Activated T-cell treated with anti-CD3 and anti-CD28 coated beads for 24 hours (primary cell): ENCODE data around the gene SLC9A8.
A peak's percentile ranks its signal among the peaks of the same experiment; 100 is the strongest.
"Not testable (repeated sequence)": the region's sequence is repeated elsewhere in the genome, so short reads cannot be mapped to it uniquely, and the experiment has no call there.

Source experiments
- DNase-seq: peaks from one replicate; pipeline ENCODE4 v3.0.0-alpha.2; 2020; ENCODE audit warnings: low read depth

Gene SLC9A8

DNA sequence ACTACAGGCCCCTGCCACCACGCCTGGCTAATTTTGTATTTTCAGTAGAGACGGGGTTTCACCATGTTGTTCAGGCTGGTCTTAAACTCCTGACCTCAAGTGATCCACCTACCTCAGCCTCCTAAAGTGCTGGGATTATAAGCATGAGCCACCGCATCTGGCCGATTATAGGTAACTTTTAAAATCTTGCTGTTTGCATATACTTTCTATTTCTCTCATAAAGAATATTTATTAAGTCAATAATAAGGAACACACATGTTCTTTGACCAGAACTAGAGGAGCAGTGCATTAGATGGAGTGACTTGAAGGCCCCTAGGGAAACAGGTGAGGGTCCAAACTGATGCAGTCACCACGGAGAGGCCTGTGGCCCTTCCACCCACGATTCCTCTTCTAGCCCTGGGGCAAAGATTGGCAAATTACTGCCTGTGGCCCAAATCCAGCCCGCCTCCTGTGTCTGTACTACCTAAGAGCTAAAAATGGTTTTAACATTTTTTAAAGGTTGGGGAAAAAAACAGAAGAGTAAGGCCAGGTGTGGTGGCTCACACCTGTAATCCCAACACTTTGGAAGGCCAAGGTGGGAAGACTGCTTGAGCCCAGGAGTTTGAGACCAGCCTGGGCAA is 83.0 kb downstream of the SLC9A8 start:
- not testable (repeated sequence) for DNase-seq

DNA sequence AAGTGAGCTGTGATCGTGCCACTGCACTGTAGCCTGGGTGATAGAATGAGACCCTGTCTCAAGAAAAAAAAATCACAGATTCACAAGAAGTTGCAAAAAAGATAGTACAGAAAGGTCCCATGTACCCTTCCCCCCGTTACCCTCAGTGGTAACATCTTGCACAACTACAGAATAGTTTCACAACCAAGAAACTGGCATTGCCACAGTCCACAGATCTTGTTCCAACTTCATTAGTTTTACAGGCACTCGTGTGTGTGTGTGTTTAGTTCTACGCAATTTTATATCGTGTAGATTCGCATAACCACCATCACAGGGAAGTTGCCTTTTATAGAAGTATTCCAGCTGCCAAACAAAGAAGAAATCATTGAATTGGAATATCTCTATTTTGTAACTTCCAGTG is 83.6 kb downstream of the SLC9A8 start:
- no peak for DNase-seq

DNA sequence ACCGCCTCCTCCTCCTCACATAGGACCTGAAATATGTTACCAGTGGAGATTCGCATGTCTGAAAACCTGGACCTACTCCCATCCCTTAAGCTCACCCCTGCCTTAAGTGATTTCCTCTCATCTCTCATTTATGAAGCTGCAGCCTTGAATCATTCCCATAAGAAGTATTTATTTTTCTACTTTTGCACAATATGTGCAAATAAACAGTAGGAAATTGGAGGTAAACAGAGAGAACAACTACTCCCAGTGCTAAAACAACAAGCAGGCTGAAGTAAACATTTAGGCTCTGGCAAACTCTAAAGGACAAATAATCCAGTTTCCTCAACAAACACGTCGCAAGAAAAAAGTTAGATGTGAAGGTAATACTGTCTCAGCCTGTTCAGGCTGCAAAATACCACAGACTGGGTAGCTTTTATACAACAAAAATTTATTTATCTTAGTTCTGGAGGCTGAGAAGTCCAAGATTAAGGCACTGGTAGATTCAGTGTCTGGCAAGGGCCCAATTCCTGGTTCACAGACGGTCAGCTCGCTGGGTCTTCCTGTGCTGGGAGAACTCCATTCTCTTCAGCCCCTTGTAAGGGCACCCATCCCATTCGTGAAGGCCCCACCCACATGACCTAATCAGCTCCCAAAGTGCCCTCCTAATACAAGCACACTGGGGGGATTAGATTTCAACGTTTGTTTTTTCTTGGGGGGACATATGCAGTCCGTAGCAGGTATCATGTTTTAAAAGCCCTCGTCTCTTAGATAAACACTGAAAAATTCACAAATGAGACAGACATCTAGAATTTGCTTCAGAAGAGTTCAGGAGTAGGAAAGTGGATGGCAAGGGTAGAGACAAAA is 87.1 kb downstream of the SLC9A8 start:
- DNase-seq = no peak

DNA sequence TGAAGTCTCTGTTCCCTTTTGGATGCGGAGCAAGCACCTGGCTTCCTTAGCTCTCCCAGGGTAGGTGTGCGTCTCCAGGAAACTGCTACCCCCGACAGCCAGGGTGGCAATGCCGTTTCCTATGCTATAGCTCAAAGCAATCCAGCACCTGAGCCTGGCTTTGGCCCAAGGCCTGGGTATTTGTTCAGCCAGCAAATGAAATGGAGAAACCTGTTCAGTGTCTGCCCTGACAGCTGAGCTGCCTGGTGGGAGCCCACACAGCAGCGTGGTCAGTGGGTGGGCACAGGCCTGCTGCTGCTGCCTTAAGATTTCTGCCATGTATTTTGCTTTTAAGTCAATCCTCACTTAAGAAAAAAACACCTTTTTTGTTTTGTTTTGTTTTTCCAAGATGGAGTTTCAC is 89.0 kb downstream of the SLC9A8 start:
- DNase-seq = no peak

DNA sequence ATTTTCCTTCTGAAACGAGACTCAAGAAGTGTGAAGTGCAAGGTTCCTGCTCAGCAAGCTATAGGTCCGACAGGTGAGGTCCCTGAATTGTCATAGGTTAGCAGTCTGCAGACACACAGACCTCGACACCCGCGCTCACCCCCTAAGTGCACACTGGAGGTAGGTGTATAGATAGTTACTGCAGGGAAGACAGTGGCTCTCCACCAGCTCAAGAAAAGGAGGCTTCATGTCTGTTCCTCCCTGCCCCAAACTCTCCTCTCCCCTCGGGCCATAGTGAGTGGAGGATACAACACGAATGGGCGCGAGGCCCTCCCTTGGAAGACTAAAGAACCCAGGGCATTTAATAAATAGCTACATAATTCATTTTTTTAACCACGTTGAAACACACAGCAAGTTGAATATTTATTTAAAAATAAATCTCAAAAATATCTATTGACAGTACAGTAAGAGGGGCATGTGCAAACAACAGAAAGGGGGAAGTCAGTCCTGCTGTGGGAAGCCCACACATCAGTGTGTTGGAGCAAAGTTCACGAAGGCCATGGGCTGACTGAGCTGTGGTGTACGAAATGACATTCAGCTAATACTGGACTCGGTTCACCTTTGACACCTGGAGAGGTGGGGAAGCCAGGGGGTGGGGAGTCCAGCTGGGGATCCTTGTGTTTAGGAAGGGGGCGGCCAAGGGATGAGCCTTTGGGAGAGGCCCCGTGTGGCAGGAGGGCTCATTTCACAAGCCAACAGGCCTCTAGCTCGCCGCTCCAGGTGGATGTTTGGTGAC is 92.0 kb downstream of the SLC9A8 start:
- DNase-seq = no peak

DNA sequence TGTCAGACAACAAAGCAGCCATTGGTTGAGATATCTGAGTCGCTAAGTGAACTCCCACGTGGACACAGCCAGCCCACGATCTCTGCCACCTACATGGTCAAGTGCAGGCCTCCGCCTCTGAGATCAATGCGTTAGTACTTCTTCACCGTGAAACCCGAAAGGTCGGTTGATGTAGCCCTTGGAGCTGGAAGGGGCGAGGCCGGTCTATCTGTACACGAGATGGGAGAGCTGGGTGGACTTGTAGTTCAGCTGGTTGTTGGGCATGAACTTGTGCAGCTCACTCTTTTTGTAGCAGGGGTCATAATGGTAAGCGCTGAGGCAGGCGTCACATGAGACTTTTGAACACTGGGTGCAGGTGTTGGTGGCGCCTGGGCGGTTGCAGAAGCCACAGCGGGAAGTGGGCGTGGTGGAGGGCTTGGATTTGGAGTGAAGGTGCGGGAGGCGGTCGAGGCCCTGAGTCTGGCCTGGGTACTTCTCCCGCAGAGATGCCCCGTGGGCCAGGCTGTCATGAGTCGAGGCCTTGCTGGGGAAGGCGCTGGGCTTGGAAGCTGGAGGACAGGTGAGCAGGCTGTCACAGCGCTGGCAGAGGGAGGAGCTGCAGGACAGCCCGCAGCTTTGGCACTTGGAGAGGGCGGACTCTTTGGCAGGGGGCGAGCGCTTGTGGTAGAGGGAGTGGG is 92.9 kb downstream of the SLC9A8 start:
- no peak for DNase-seq

DNA sequence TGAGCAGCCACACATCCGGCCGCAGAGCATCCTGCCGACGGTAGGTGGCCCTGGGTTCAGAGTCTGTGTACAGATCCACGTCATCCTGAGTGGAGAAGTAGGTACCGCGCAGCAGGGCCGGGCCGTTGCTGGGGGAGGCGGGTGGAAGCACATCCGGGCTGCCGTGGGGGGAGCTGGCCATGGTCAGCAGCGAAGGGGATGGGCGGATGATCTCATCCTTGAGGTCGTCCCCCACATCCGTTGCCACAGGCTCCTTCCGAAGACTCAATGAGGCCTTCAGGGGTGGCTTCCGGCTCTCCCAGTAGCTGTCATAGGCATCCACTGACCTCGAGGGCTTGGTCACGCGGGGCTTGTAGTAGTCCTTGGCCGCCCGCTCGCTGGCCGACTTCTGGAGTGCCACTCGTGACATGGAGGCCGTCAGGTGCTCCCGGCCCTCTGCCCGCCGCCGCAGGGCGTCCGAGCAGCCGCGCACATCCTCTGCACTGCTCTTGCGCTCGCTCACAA is 93.5 kb downstream of the SLC9A8 start:
- DNase-seq = no peak

DNA sequence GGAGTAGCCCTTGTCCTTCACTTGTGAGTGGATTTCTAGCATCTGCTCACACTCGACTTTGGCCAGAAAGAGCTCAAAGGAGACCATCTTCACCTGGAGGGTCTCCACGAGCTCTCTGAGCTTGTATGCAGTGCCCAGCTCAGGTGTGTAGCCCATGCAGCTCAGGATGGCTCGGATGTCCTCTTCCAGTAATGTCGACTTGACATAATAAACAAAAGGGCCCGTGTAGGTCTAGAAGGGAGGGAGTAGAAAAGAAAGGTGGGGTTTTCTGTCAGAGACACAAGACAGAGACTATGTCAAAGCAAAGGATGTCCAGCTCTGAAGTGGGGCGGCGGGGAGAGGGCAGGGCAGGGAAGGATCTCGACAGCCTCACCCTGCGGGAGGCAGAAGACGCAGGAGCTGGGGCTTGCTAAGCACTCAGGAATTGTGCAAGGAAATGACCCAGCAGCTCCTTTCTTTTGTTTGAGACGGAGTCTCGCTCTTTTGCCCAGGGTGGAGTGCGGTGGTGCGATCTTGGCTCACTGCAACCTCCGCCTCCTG is 94.1 kb downstream of the SLC9A8 start:
- no peak for DNase-seq

DNA sequence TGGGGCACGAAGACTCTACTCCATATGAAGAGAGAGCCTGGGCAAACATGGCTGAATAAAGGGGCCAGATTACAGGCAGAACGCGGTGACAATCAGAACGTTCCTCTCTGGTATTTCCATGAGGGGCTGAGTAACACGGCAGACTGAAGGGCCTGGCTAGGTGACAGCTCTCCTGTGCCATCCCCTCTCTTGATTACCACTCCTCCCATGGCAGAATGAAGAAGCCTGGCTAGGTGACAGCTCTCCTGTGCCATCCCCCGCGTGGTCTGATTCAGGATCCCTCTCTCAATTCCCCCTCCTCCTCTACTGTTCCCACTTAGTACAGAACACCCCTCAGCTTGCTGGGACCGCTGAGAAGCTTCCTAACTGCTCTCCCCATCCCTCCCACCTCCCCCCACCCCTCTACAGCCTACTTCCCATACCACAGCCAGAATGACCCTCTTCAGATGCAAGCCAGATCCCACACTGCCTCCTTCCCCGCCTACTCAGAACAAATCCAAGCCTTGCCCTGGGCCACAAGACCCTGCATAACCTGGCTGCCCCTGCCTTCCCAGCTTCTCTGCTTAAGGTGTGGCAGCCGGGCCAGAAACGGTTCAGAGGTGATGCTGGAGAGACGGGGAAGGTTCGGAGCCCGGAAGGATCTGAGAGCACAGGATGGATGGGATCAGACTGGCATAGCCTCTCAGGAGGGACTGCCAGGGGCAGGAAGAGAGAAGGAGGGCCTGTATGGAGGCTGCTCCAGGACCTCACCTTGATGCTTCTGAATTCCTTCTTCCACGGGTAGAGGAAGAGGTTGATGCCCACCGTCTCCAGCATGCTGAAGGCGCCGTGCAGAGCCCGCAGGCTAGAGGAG is 95.0 kb downstream of the SLC9A8 start:
- no peak for DNase-seq

DNA sequence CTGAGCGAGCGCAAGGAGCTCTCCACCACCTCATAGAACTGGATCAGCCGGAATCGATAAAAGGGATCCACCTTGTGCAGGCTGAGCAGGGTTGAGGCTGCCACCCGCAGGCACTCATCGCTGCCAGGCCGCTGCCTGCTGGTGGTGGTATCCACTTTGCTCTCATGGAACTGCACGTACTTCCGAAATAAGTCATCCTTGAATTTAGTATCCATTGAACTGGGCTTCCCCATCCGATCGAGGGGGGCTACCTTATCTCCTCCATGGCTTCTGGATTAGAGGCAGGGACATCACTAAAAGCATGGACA is 95.6 kb downstream of the SLC9A8 start:
- DNase-seq = no peak

DNA sequence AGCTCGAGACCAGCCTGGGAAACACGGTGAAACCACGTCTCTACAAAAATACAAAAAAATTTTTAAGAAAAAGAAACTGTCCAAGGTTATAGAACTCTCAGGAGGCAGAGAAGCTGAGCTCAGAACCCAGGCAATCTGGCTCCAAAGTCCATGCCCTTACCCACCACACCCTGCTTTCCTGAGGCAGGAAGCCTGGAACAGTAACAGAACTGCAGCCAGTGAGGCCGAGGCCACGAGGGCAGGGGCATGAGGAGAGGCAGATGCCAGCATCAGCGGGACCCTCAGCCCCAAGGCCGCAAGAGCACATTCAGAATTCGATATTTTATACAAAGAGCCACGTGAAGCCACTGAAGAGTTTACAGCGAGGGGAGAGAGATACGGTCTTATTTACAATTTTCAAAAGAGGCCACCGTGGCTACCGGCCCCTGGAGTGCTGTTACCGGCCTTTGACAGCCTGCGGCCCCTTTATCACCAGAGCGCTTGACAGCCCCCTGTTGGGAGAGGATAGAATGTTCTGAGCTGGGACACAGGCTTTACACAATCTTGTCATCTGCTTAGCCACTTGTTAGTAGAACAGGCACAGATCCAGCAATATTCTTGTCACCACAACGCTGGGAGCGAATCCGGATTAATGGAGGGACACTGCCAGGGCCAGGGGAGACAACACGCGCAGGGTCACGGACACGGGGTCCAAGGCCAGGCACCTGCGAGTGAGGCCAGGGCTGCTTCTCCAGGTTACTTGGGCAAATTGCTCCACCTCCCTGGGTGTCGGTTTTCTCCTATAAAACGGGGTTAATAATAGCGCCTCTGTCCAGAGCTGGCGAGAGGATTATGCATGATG is 97.1 kb downstream of the SLC9A8 start:
- DNase-seq = no peak

DNA sequence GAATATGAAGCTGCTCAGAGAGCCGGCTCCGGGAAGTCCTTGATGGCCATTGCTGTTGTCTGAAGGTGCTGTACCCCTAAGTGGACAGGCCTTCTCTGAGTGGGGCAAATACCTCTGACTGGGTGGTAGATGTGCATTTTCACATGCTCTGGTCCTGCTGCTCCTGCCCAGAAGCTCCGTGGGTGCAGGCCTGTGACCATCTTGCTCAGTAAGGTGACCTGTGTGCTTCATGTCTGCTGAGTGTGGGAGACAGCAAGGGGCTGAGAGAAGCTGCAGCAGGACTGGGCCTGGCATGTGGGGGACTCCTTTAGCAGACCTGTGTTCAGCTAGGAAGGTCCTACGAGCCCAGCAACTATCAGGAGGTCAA is 97.7 kb downstream of the SLC9A8 start:
- no peak for DNase-seq

DNA sequence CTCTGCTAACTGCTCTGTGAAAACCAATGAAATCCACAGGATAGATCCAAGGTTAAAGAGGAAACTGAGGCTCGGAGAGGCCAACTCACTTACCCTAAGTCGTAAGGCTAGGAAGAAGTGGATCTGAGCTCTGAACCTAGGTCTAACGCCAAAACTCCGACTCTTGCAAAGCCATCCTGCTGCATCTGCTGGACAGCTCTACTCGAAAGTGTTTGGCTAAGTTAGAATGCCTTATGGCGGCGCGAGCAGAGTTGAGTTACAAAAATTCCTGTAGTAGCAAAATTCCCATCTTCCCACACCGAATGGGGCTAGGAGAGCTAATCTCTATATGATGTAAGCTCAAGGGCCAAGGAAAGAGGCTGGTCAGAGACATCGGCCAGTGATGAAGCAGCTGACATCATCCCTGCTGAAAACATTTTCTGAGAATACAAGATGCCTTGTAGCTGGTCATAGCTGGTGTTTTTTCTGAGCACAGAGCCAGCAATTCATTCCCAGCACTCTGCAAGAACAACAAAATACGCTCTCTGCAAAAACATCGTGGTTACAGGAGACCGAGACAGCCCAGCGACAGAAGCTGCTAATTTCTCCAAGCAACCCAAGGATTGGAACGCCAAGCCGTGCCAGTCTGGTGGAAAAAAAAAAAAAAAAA is 100.9 kb downstream of the SLC9A8 start:
- no peak for DNase-seq

DNA sequence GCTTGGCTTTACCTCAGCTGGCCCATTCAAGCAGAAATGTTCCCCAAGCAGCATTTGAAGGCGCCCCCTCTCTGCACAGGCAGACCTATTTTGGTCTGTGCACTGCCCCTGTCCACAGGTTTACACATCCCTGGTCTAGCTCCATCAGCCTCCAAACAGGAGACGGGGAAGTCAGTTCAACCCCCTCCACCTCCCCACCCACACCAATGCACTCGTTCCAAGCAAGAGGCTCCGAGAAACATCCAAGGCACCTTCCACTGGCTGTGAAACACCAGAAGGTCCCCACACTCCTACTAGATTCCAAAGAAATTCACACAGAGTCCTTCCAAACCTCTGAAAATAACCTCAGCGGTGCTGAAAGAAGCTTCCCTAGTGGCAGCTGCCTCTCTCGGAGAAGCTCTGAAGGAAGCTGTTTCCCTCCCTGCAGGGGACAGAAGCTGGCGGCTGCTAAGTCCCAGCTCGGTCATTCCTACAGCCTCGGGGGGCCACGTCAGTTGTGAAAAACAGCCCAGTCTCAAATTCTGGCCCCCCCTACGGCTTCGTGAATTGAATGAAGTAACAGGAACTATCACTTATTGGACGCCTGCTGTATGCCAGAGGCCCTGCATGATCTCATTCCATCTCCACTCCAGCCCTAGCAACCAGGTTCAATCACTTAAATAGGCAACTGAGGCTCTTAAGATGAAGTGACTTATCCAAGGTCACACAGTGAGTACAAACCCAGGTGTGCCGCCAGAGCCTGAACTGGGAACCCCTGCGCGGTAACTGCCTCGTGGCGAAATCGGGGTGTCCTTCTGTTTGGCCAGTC is 101.9 kb downstream of the SLC9A8 start:
- DNase-seq = no peak

DNA sequence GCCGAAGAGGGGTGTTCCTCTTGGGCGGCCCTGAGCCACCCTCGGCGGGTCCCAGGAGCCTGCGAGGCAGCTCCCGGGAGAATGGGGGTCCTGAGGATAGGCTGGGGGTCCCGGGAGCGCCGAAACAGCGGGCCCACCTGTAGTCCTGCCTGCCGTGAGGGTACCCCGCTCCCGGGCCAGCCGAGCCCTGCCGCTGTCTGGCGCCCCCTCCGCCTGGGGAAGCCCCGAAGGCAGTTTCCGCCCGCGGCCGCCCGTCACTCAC is 102.4 kb downstream of the SLC9A8 start:
- DNase-seq = no peak

DNA sequence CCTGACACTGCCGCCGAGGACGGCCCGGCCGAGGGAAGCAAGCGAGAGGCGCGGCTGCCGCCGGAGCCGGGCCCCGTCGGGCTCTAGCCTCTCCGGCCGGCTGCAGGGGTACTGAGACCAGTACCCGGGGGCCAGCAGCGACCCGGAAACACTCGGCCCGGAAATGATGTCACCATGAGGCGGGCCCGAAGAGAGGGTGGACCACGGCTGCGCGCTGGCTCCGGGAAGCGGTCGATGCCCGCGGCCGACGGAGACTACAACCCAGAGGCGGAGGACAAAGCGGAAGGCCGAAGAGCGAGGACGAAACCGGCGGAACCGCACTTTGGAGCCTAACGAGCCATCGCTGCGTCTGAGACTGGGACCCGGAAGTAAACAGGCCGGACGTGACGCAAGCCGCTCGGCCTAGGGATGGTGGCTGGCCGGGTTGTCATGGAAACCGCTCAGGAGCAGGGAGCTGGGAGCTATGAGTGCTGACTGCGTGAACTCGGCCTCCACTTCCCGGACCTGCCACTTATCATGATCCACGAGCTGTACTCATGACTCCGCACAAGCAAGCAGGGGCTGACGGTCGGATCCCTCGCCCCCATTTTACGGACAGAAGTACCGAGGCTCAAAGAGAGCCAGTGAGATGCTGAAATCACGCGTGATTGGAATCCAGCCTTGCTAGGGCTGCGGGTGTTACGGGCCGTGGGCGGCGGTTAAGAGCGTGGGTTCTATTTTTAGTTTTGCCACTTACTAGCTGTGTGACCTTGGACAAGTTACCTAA is 102.9 kb downstream of the SLC9A8 start, which contains the start of gene SPATA2:
Gene SPATA2 (minus strand): TSS at position 150 of the 766 bp plus-strand sequence. CDS start 7,039 bp downstream, outside the sequence.
- peak; percentile 91 for DNase-seq

DNA sequence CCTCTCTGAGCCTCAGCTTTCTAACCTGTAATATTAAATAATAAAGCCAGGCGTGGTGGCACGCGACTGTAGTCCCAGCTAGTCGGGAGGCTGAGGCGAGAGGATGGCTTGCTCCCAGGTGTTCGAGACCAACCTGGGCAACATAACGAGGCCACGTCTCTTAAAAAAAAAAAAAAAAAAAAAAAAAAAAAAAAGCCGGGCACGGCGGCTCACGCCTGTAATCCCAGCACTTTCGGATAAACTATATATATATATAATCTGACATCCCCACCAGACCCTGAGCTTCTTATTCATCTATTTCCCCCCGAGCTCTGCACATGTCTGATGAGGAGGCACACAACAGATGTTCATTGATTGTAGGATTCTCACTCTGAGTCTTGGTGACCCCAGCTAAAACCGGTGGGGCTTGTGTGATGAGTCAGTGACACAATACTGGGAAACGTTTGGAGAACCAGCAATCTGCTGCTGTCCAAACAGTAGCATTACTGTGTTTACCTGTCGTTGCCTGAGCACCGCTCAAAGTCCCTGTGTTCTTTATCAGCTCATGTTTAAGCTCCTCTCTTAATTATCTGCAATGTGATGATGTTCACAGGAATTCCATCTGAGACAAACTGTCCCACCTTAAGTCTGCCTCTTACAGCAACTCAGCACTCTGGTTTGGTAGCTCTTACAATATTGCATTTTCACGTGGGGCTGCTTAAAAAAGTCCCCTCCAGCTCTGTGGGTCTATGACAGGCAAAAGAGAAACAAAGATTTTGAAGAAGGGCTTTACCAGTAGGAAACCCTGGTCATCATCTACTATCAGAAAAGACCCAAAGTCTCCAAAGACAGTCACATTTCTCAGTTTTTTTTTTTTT is 103.7 kb downstream of the SLC9A8 start:
- no peak for DNase-seq
